Endothelial cell of umbilical vein (primary cell): ENCODE measurements around the gene PID1. TPM values are rescaled to one million over a fixed set of nuclear protein-coding genes. Genes with fewer than 3 reads are reported as not detected.

Source experiments
- BruUV-seq: library from RNA; stranded (reverse); fragments of 400-500 nt; replicated peaks from 2 replicates; lab custom pipeline; 2021; lab: Mats Ljungman, UMichigan
- CTCF ChIA-PET: fragments of 300-600, 350-600 bp; sonication (Branson Sonifier 250); formaldehyde crosslinking; loops from one replicate; lab custom pipeline; 2021; ENCODE audit warnings: antibody characterized with exemption, inconsistent platforms; lab: Charles Lee
- POLR2A ChIA-PET: fragments of 300-600, 350-600 bp; sonication (Branson Sonifier 250); formaldehyde crosslinking; loops from one replicate; lab custom pipeline; 2021; ENCODE audit warnings: antibody characterized with exemption, inconsistent platforms; lab: Charles Lee
- DNase-seq: peaks from one replicate; pipeline ENCODE4 v3.0.0-alpha.2; 2011; ENCODE audit warnings: low read depth, low spot score
- FAIRE-seq: peaks from 2 replicates; lab custom pipeline; 2011; peaks lifted over from hg19 to GRCh38; lab: Jason Lieb, UNC
- H2AFZ ChIP-seq: 2 replicates; pipeline ENCODE4 v1.6.0; 2012; ENCODE audit warnings: low read depth, low read length, control low read depth, inconsistent platforms
- H3K27ac ChIP-seq: 2 replicates; pipeline ENCODE4 v1.5.1; 2011; ENCODE audit warnings: low read depth, mild to moderate bottlenecking, control low read depth, low read length, moderate library complexity; ENCODE audit not compliant: insufficient read depth
- H3K27me3 ChIP-seq, 2 experiments: 2 replicates each; pipeline versions ENCODE4 v1.6.0 to v1.6.1; 2011; ENCODE audit warnings: low read length in 2 of 2, mixed read lengths in 1 of 2; ENCODE audit not compliant: control insufficient read depth in 2 of 2, insufficient read depth in 2 of 2
- H3K36me3 ChIP-seq, 2 experiments: 2 replicates in 1 of 2; 3 replicates in 1 of 2; pipeline ENCODE4 v1.5.1; 2011; ENCODE audit warnings: low read length in 2 of 2, mild to moderate bottlenecking in 1 of 2, moderate library complexity in 1 of 2; ENCODE audit not compliant: control insufficient read depth in 2 of 2, insufficient read depth in 2 of 2; ENCODE audit errors: extremely low read depth in 1 of 2
- H3K4me1 ChIP-seq: 3 replicates; pipeline ENCODE4 v1.5.1; 2011; ENCODE audit warnings: mild to moderate bottlenecking, low read length; ENCODE audit not compliant: control insufficient read depth, insufficient read depth; ENCODE audit errors: extremely low read depth
- H3K4me2 ChIP-seq: 2 replicates; pipeline ENCODE4 v1.6.1; 2011; ENCODE audit warnings: low read length, control low read depth, mixed read lengths; ENCODE audit not compliant: insufficient read depth
- H3K4me3 ChIP-seq, 3 experiments: fragments of 200-600 bp in 1 of 3; sonication (generic), shearing (Covaris generic) in 1 of 3; replicated peaks in 1 of 3; 2 replicates each; pipeline ENCODE4 v1.5.1; 2011 to 2016; ENCODE audit warnings: control low read depth in 3 of 3, low read length in 3 of 3, mild to moderate bottlenecking in 2 of 3, inconsistent platforms in 1 of 3, low read depth in 1 of 3, moderate library complexity in 1 of 3; ENCODE audit not compliant: insufficient read depth in 1 of 3
- H3K79me2 ChIP-seq: 2 replicates; pipeline ENCODE4 v1.6.0; 2012; ENCODE audit warnings: low read length, inconsistent platforms; ENCODE audit not compliant: control insufficient read depth, insufficient read depth
- H3K9ac ChIP-seq: replicated peaks from 2 replicates; pipeline ENCODE3; 2011; ENCODE audit warnings: low read length, control low read depth; ENCODE audit not compliant: insufficient read depth; ENCODE audit errors: extremely low read depth
- H3K9me1 ChIP-seq: replicated peaks from 3 replicates; pipeline ENCODE4 v1.6.0; 2011; ENCODE audit warnings: mild to moderate bottlenecking, low read length; ENCODE audit not compliant: control insufficient read depth, insufficient read depth; ENCODE audit errors: extremely low read depth
- H3K9me3 ChIP-seq: replicated peaks from 2 replicates; pipeline ENCODE4 v1.5.1; 2012; ENCODE audit warnings: low read length, inconsistent platforms; ENCODE audit not compliant: control insufficient read depth, insufficient read depth
- H4K20me1 ChIP-seq: replicated peaks from 2 replicates; pipeline ENCODE3; 2011; ENCODE audit warnings: mild to moderate bottlenecking, low read length; ENCODE audit not compliant: control insufficient read depth, insufficient read depth; ENCODE audit errors: extremely low read depth
- EZH2 ChIP-seq: IDR thresholded peaks from 2 replicates; pipeline ENCODE4 v1.6.1; 2012; ENCODE audit warnings: borderline replicate concordance, low read depth, mild to moderate bottlenecking, moderate library complexity, low read length, inconsistent platforms; ENCODE audit not compliant: severe bottlenecking
- FOS ChIP-seq: IDR thresholded peaks from 2 replicates; pipeline ENCODE4 v1.6.1; 2011; ENCODE audit warnings: mild to moderate bottlenecking, low read length, moderate library complexity, borderline replicate concordance; ENCODE audit not compliant: insufficient read depth
- GATA2 ChIP-seq: IDR thresholded peaks from 2 replicates; pipeline ENCODE4 v1.7.0; 2011; ENCODE audit warnings: low read depth, mild to moderate bottlenecking, moderate library complexity, mixed read lengths, low read length; ENCODE audit not compliant: insufficient read length, insufficient read depth
- JUN ChIP-seq: IDR thresholded peaks from 2 replicates; pipeline ENCODE4 v1.6.1; 2011; ENCODE audit warnings: borderline replicate concordance, low read depth; ENCODE audit not compliant: insufficient read length, insufficient read depth
- MYC ChIP-seq: IDR thresholded peaks from one replicate; pipeline ENCODE4 v1.6.1; 2011; ENCODE audit warnings: mild to moderate bottlenecking, low read depth, low read length
- POLR2A ChIP-seq: IDR thresholded peaks from 2 replicates; pipeline ENCODE4 v1.6.1; 2012; ENCODE audit warnings: low read depth, mild to moderate bottlenecking, control low read depth, low read length
- POLR2AphosphoS5 ChIP-seq: IDR thresholded peaks from 2 replicates; pipeline ENCODE4 v1.6.1; 2012; ENCODE audit warnings: low read depth, mild to moderate bottlenecking, control low read depth, low read length, moderate library complexity; ENCODE audit not compliant: insufficient read depth
- dilution Hi-C: fragments of 300-500 bp; cut with MboI; formaldehyde crosslinking; loops from one replicate; pipeline ENCODE4 v1.15.0; 2019; ENCODE audit warnings: low sequenced_read_pairs; ENCODE audit not compliant: extremely low pct_ligation_motif_present
- intact Hi-C: fragments of 100-400 bp; cut with micrococcal nuclease; formaldehyde crosslinking; loops from one replicate; pipeline ENCODE4 v1.10.0; 2022
- polyA plus RNA-seq, 4 experiments: library from polyadenylated mRNA; depleted of rRNA in 3 of 4; stranded (reverse) in 3 of 4; unstranded in 1 of 4; fragments of >200 nt; gene quantifications; 2 replicates each; pipeline versions ENCODE4 v1.2.1 to v1.2.3, GENCODE V29; 2011 to 2012; ENCODE audit warnings: missing spikeins in 1 of 4
- total RNA-seq: library from RNA; stranded (reverse); gene quantifications from 2 replicates; pipeline ENCODE4 v1.2.3, GENCODE V29; 2021
- TF ChIP-seq, protein P1 (sequence below), 2 donors: IDR thresholded peaks; 1 replicate in 1 of 2; 2 replicates in 1 of 2; pipeline ENCODE4 v1.5.1; 2011; ENCODE audit warnings: low read length in 2 of 2, mild to moderate bottlenecking in 2 of 2, moderate library complexity in 2 of 2, control low read depth in 1 of 2, inconsistent platforms in 1 of 2, low read depth in 1 of 2; ENCODE audit not compliant: insufficient read depth in 1 of 2; ENCODE audit errors: extremely low read depth in 1 of 2
- TF ChIP-seq, protein P2 (sequence below): IDR thresholded peaks from 2 replicates; pipeline ENCODE4 v1.6.1; 2011; ENCODE audit not compliant: insufficient read depth, insufficient read length

PID1 gene
- total and polyA plus RNA-seq, 2 donors (not counting 3 experiments of a cell fraction or from before 2014, with no cell fraction given): not detected

DNA sequence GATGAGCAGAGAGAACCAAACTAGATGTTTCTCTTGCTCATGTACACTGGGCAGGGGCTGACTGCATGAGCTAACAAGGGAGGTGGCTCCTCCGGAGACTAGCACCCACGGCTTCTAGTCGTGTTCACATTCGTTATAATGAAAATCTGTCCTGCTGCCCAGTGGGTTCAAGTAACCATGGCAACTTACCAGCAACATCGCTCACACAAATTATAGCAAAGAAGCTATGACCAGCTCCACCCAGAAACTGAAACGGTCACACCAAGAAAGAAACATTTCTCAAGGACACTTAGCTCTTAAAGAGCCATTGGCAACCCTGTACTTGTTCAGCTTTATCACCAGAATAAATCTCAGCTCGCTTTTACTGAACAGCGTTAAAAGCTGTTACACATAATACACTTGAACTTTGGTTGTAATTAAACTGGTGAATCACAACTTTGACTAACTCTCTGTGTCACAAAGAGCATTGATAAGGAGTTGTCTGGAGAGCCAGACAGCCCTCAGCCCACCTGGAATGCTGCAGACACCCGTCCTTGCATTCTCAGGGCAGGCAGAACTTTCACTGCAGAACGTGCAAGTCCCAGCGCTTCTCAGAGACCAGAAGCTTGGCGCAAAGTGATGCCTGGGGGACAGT is 141.2 kb downstream of the PID1 start:
- Histone ChIP-seq H3K4me3 (no peak overlapping the region), H3K4me1 (no peaks in the 10 kb centered on the region), H3K9me1 (no peaks in the 10 kb centered on the region), H3K27ac (no peak overlapping the region), H3K79me2 (no peaks in the 10 kb centered on the region), H3K27me3 (no peaks in the 10 kb centered on the region), H3K9me3 (peaks cover 3% of the 10 kb centered on the region), H4K20me1 (no peaks in the 10 kb centered on the region), H3K36me3 (no peaks in the 10 kb centered on the region), H2AFZ (no peak overlapping the region), H3K9ac (no peak overlapping the region), H3K4me2 (no peak overlapping the region)
- BruUV-seq: no TSS peak
- ChIA-PET CTCF (no interaction called here), POLR2A (no interaction called here)
- FAIRE-seq (no peak), DNase-seq (no peak)
- dilution Hi-C loops: no loop called here
- TF ChIP-seq, protein P1, sequence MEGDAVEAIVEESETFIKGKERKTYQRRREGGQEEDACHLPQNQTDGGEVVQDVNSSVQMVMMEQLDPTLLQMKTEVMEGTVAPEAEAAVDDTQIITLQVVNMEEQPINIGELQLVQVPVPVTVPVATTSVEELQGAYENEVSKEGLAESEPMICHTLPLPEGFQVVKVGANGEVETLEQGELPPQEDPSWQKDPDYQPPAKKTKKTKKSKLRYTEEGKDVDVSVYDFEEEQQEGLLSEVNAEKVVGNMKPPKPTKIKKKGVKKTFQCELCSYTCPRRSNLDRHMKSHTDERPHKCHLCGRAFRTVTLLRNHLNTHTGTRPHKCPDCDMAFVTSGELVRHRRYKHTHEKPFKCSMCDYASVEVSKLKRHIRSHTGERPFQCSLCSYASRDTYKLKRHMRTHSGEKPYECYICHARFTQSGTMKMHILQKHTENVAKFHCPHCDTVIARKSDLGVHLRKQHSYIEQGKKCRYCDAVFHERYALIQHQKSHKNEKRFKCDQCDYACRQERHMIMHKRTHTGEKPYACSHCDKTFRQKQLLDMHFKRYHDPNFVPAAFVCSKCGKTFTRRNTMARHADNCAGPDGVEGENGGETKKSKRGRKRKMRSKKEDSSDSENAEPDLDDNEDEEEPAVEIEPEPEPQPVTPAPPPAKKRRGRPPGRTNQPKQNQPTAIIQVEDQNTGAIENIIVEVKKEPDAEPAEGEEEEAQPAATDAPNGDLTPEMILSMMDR (IDR thresholded peaks at IDR 0.05; ENCODE audit: extremely low read depth in 1 of 2, insufficient read depth in 1 of 2, low read depth in 1 of 2, low read length in 2 of 2): no peak
- TF ChIP-seq MYC (no peak), POLR2AphosphoS5 (no peak), JUN (no peak), EZH2 (no peak), POLR2A (no peak), GATA2 (no peak), FOS (no peak)
- TF ChIP-seq, protein P2, sequence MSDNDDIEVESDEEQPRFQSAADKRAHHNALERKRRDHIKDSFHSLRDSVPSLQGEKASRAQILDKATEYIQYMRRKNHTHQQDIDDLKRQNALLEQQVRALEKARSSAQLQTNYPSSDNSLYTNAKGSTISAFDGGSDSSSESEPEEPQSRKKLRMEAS: no peak
- intact Hi-C loops: no loop called here
